Nephron (organoid): ENCODE results near the gene DGKZ.
"Not testable (repeated sequence)": the region's sequence is repeated elsewhere in the genome, so short reads cannot be mapped to it uniquely, and the experiment has no call there.

Source experiments
- H3K27ac Mint-ChIP-seq, 3 experiments: 2 replicates each; pipeline ENCODE4 v1.8.0; 2020; ENCODE audit warnings: mixed read lengths in 3 of 3, mild to moderate bottlenecking in 2 of 3, moderate library complexity in 1 of 3
- H3K27me3 Mint-ChIP-seq: 2 replicates; pipeline ENCODE4 v1.8.0; 2021; ENCODE audit warnings: low read depth, mild to moderate bottlenecking, moderate library complexity, mixed read lengths
- H3K36me3 Mint-ChIP-seq: 2 replicates; pipeline ENCODE4 v1.8.0; 2020; ENCODE audit warnings: low read depth, mixed read lengths
- H3K4me1 Mint-ChIP-seq: 2 replicates; pipeline ENCODE4 v1.8.0; 2020; ENCODE audit warnings: mixed read lengths
- H3K4me3 Mint-ChIP-seq, 3 experiments: 2 replicates each; pipeline ENCODE4 v1.8.0; 2020; ENCODE audit warnings: mild to moderate bottlenecking in 3 of 3, mixed read lengths in 3 of 3, moderate library complexity in 2 of 3
- H3K9me3 Mint-ChIP-seq: 2 replicates; pipeline ENCODE4 v1.8.0; 2020; ENCODE audit warnings: mixed read lengths
- CTCF ChIP-seq, 3 experiments: fragments of 200-600 bp; sonication (generic); IDR thresholded peaks; one replicate each; pipeline ENCODE4 v1.5.0; 2021; ENCODE audit warnings: antibody characterized with exemption in 3 of 3; ENCODE audit not compliant: unreplicated experiment in 3 of 3

DGKZ gene

GRCh38 chr11:46377831-46378230, 30.6 kb downstream of the DGKZ start:
- Mint-ChIP-seq H3K9me3 (no peaks in the 10 kb centered on the region), H3K36me3 (peaks cover 14% of the 10 kb centered on the region), H3K27ac (no peak overlapping the region), H3K4me1 (no peaks in the 10 kb centered on the region), H3K4me3 (no peak overlapping the region), H3K27me3 (no peaks in the 10 kb centered on the region)
- TF ChIP-seq CTCF (IDR thresholded peaks at IDR 0.05; ENCODE audit: unreplicated experiment in 3 of 3): no peak

DNA sequence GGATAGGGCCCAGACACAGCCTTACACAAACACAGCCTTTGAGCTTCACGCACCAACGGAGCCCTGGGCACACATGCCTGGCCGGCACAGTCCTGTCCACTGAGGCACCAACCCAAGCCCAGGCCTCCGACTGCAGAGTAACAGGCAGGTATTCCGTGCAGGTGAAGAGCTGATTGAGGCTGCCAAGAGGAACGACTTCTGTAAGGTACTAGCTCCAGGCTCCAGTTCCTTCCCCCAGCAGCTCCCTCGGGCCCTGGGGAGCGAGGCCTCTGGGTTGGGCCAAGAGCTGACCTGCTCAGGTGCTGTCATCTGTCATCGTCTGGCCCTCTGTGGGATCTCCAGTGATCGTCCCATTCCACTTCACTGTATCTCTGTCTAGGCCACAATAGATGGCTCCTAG, 31.0 kb downstream of the DGKZ start:
- no peaks in the 10 kb centered on the region for H3K4me1 Mint-ChIP-seq
- no peak for TF ChIP-seq CTCF (IDR thresholded peaks at IDR 0.05; ENCODE audit: unreplicated experiment in 3 of 3)
- no peak overlapping the region for H3K4me3 Mint-ChIP-seq
- H3K27me3 Mint-ChIP-seq: no peaks in the 10 kb centered on the region
- H3K9me3 Mint-ChIP-seq: no peaks in the 10 kb centered on the region
- H3K36me3 Mint-ChIP-seq: peaks cover 15% of the 10 kb centered on the region
- peak overlapping the region in 1 of 3 experiments; percentile 91 for H3K27ac Mint-ChIP-seq

- Mint-ChIP-seq H3K27me3 (no peaks in the 10 kb centered on the region), H3K9me3 (no peaks in the 10 kb centered on the region), H3K4me3 (peak overlapping the region; percentile 77 to 82 (median 80)), H3K36me3 (peaks cover 21% of the 10 kb centered on the region), H3K27ac (peak overlapping the region in 2 of 3 experiments; percentile 76 to 91), H3K4me1 (no peaks in the 10 kb centered on the region)
- no peak for TF ChIP-seq CTCF (IDR thresholded peaks at IDR 0.05; ENCODE audit: unreplicated experiment in 3 of 3)
These were observed 31.7 kb downstream of the DGKZ start for GRCh38 chr11:46378811-46379481.

DNA sequence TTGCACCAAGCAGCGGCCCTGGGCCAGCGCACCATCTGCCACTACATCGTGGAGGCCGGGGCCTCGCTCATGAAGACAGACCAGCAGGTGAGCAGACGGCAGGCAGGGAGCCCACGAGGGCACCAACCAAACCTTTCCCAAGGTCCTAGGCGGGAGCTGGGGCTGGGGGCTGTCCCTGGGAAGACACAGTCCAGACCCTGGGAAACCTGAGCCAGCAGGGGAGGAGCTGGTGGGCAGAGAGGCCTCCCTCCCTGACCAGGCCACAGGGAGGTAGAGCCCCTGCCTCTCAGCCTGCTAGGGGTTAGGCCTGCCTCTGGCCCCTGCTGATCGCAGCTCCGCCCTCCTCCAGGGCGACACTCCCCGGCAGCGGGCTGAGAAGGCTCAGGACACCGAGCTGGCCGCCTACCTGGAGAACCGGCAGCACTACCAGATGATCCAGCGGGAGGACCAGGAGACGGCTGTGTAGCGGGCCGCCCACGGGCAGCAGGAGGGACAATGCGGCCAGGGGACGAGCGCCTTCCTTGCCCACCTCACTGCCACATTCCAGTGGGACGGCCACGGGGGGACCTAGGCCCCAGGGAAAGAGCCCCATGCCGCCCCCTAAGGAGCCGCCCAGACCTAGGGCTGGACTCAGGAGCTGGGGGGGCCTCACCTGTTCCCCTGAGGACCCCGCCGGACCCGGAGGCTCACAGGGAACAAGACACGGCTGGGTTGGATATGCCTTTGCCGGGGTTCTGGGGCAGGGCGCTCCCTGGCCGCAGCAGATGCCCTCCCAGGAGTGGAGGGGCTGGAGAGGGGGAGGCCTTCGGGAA, 32.4 kb downstream of the DGKZ start:
- peaks cover 23% of the 10 kb centered on the region for H3K36me3 Mint-ChIP-seq
- H3K4me3 Mint-ChIP-seq: peak overlapping the region; percentile 77 to 82 (median 80)
- H3K27me3 Mint-ChIP-seq, H3K9me3 Mint-ChIP-seq, H3K4me1 Mint-ChIP-seq: not testable (repeated sequence)
- H3K27ac Mint-ChIP-seq: peak overlapping the region; percentile 55 to 91 (median 76)

GRCh38 chr11:46380340-46381047, 33.2 kb downstream of the DGKZ start:
- no peak for TF ChIP-seq CTCF (IDR thresholded peaks at IDR 0.05; ENCODE audit: unreplicated experiment in 3 of 3)
- Mint-ChIP-seq H3K4me3 (peak overlapping the region; percentile 78 to 86 (median 84)), H3K36me3 (peaks cover 22% of the 10 kb centered on the region), H3K4me1 (no peaks in the 10 kb centered on the region), H3K27ac (peak overlapping the region; percentile 48 to 87 (median 70)), H3K9me3 (no peaks in the 10 kb centered on the region), H3K27me3 (peaks cover under 1% of the 10 kb centered on the region)
